Body of pancreas (tissue), 4 donors: ENCODE data around the gene C5orf15.
A peak's percentile ranks its signal among the peaks of the same experiment; 100 is the strongest.

Experiments
- CTCF ChIP-seq, 7 experiments: fragments of 450-650 bp in 4 of 7; fragments of 200-600 bp in 3 of 7; sonication (generic) in 3 of 7; IDR thresholded peaks; one replicate each; pipeline ENCODE4 v1.5.1; 2016 to 2019; ENCODE audit warnings: antibody characterized with exemption in 7 of 7
- POLR2A ChIP-seq, 3 donors: fragments of 450-650 bp; IDR thresholded peaks; one replicate each; pipeline ENCODE4 v1.6.1; 2016; ENCODE audit warnings: antibody characterized with exemption in 3 of 3, mild to moderate bottlenecking in 2 of 3

GRCh38 chr5:133996683-133997252, 28.3 kb upstream of the C5orf15 start:
- TF ChIP-seq CTCF (IDR thresholded peaks at IDR 0.05) (peak in 6 of 7 experiments; percentile 13 to 27 (median 18)), POLR2A (IDR thresholded peaks at IDR 0.05) (no peak)
